Epidermal melanocyte (primary cell): Measurements from ENCODE around the gene ADAMTS13.

Source experiments
- DNase-seq: peaks from one replicate; pipeline ENCODE4 v3.0.0; 2011; ENCODE audit warnings: low spot score; ENCODE audit not compliant: insufficient read length

Gene ADAMTS13

GRCh38 chr9:133489253-133490190 is 67.4 kb downstream of the ADAMTS13 start:
- no peak for DNase-seq

GRCh38 chr9:133490201-133490681 is 68.1 kb downstream of the ADAMTS13 start:
- no peak for DNase-seq

GRCh38 chr9:133490865-133491655 is 68.9 kb downstream of the ADAMTS13 start:
- DNase-seq: no peak

GRCh38 chr9:133491656-133491925 is 69.4 kb downstream of the ADAMTS13 start:
- DNase-seq: no peak

GRCh38 chr9:133492061-133493021 is 70.2 kb downstream of the ADAMTS13 start:
- no peak for DNase-seq

GRCh38 chr9:133493428-133493827 is 71.3 kb downstream of the ADAMTS13 start:
- DNase-seq: no peak

- DNase-seq: no peak
These were observed 71.8 kb downstream of the ADAMTS13 start for GRCh38 chr9:133493845-133494540.

- no peak for DNase-seq
These were observed 72.6 kb downstream of the ADAMTS13 start for GRCh38 chr9:133494636-133495326.

GRCh38 chr9:133495327-133496293 is 73.4 kb downstream of the ADAMTS13 start:
- no peak for DNase-seq

GRCh38 chr9:133496861-133497842 is 75.0 kb downstream of the ADAMTS13 start:
- DNase-seq: no peak

GRCh38 chr9:133499132-133499891 is 77.1 kb downstream of the ADAMTS13 start:
- DNase-seq: no peak

GRCh38 chr9:133499892-133500270 is 77.7 kb downstream of the ADAMTS13 start:
- DNase-seq: no peak

- DNase-seq: no peak
These were observed 79.9 kb downstream of the ADAMTS13 start for GRCh38 chr9:133502112-133502511.

- DNase-seq: no peak
These were observed 83.1 kb downstream of the ADAMTS13 start for GRCh38 chr9:133505186-133505830.

- no peak for DNase-seq
These were observed 83.9 kb downstream of the ADAMTS13 start for GRCh38 chr9:133505901-133506652.

- DNase-seq: no peak
These were observed 84.5 kb downstream of the ADAMTS13 start for GRCh38 chr9:133506653-133507038.
